MCF 10A (cell line): ENCODE results near the gene GSTT2. TPM values are rescaled to one million over a fixed set of nuclear protein-coding genes. Genes with fewer than 3 reads are reported as not detected.

Source experiments
- BruUV-seq: library from RNA; stranded (reverse); fragments of 400-500 nt; replicated peaks from 2 replicates; lab custom pipeline; 2021; lab: Mats Ljungman, UMichigan
- CTCF ChIA-PET: fragments of 300-600 bp; sonication (Branson Sonifier 250); formaldehyde crosslinking; extraction: SDS; loops from one replicate; lab custom pipeline; 2021; ENCODE audit warnings: antibody characterized with exemption, inconsistent platforms; lab: Yijun Ruan, JAX
- POLR2A ChIA-PET: fragments of 300-600, 350-650 bp; sonication (Branson Sonifier 250); formaldehyde crosslinking; extraction: SDS; loops from one replicate; lab custom pipeline; 2020; ENCODE audit warnings: antibody characterized with exemption, inconsistent platforms; lab: Yijun Ruan, JAX
- DNase-seq: peaks from one replicate; pipeline ENCODE4 v3.0.0-alpha.2; 2018; ENCODE audit not compliant: unreplicated experiment
- H3K27ac Mint-ChIP-seq: one replicate; pipeline ENCODE4 v1.8.0; 2022; ENCODE audit warnings: mild to moderate bottlenecking, low read depth, mixed read lengths; ENCODE audit not compliant: unreplicated experiment
- H3K27me3 Mint-ChIP-seq: one replicate; pipeline ENCODE4 v1.8.0; 2022; ENCODE audit warnings: mixed read lengths; ENCODE audit not compliant: insufficient read depth, unreplicated experiment
- H3K36me3 Mint-ChIP-seq: one replicate; pipeline ENCODE4 v1.8.0; 2022; ENCODE audit warnings: mild to moderate bottlenecking, moderate library complexity, mixed read lengths; ENCODE audit not compliant: insufficient read depth, unreplicated experiment
- H3K4me1 Mint-ChIP-seq: one replicate; pipeline ENCODE4 v1.8.0; 2022; ENCODE audit warnings: mixed read lengths; ENCODE audit not compliant: insufficient read depth, unreplicated experiment
- H3K4me3 Mint-ChIP-seq: one replicate; pipeline ENCODE4 v1.8.0; 2022; ENCODE audit warnings: mild to moderate bottlenecking, moderate library complexity, mixed read lengths; ENCODE audit not compliant: unreplicated experiment
- H3K9me3 Mint-ChIP-seq: one replicate; pipeline ENCODE4 v1.8.0; 2022; ENCODE audit warnings: mixed read lengths; ENCODE audit not compliant: unreplicated experiment
- intact Hi-C: fragments of 100-400 bp; cut with micrococcal nuclease; formaldehyde crosslinking; loops from 2 replicates; pipeline ENCODE4 v1.14.1; 2022
- total RNA-seq: library from RNA; stranded (reverse); gene quantifications from 2 replicates; pipeline ENCODE4 v1.2.3, GENCODE V29; 2022
- TF ChIP-seq, protein P1 (sequence below): fragments of 200-600 bp; IDR thresholded peaks from one replicate; pipeline ENCODE4 v1.8.0; 2022; ENCODE audit warnings: antibody characterized with exemption, mild to moderate bottlenecking; ENCODE audit not compliant: unreplicated experiment

The GSTT2 gene
- total RNA-seq, 1 experiment from 2014 or later = not detected

- POLR2A ChIA-PET = no interaction called here
- Mint-ChIP-seq H3K4me1 (no peaks in the 10 kb centered on the region), H3K4me3 (no peak overlapping the region), H3K27ac (no peak overlapping the region), H3K9me3 (no peaks in the 10 kb centered on the region), H3K36me3 (no peaks in the 10 kb centered on the region), H3K27me3 (no peaks in the 10 kb centered on the region)
- intact Hi-C loops = no loop called here
- TF ChIP-seq, protein P1, sequence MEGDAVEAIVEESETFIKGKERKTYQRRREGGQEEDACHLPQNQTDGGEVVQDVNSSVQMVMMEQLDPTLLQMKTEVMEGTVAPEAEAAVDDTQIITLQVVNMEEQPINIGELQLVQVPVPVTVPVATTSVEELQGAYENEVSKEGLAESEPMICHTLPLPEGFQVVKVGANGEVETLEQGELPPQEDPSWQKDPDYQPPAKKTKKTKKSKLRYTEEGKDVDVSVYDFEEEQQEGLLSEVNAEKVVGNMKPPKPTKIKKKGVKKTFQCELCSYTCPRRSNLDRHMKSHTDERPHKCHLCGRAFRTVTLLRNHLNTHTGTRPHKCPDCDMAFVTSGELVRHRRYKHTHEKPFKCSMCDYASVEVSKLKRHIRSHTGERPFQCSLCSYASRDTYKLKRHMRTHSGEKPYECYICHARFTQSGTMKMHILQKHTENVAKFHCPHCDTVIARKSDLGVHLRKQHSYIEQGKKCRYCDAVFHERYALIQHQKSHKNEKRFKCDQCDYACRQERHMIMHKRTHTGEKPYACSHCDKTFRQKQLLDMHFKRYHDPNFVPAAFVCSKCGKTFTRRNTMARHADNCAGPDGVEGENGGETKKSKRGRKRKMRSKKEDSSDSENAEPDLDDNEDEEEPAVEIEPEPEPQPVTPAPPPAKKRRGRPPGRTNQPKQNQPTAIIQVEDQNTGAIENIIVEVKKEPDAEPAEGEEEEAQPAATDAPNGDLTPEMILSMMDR = no peak
- DNase-seq = peak; percentile 57
- BruUV-seq = no TSS peak
- CTCF ChIA-PET = no interaction called here
Measured at GRCh38 chr22:24002851-24003250, 22.9 kb downstream of the GSTT2 start.

DNA sequence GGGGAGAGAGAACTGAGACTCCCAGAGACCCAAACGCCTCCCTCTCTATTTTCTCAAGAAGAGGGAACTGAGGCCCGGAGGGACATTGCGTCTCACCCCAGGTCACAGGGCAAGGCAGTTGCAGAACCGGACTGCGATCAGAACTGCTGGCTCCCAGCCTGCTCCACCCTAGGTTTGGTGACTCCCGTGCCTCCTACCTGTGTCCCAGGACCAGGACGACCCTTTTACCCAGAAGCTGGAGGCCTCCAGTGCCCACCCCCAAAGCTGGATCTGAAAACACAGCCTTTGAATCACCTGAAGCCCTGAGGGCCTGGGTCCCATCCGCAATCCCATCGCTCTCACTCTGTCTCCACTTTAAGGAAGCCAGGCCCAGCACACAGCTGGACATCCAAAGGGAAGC, 24.0 kb downstream of the GSTT2 start:
- BruUV-seq = no TSS peak
- POLR2A ChIA-PET = interaction anchor here (0.7 to 1.0 kb wide), 3 partner anchors 11 to 264 kb away, joined by 3 read pairs; no protein-coding TSS in a partner anchor
- TF ChIP-seq, protein P1 = no peak
- DNase-seq = no peak
- CTCF ChIA-PET = interaction anchor here (1.0 kb wide), 1 partner anchor 103 kb away, joined by 5 read pairs; no protein-coding TSS in a partner anchor
- Mint-ChIP-seq H3K27me3 (no peaks in the 10 kb centered on the region), H3K36me3 (no peaks in the 10 kb centered on the region), H3K27ac (no peak overlapping the region), H3K4me1 (no peaks in the 10 kb centered on the region), H3K9me3 (no peaks in the 10 kb centered on the region), H3K4me3 (no peak overlapping the region)
- intact Hi-C loops = no loop called here

- Mint-ChIP-seq H3K27me3 (no peaks in the 10 kb centered on the region), H3K4me3 (no peak within 1 kb of the TSS), H3K27ac (no peak within 1 kb of the TSS), H3K4me1 (no peaks in the 10 kb centered on the region), H3K9me3 (no peaks in the 10 kb centered on the region), H3K36me3 (no peaks in the 10 kb centered on the region)
- no peak for DNase-seq
- ChIA-PET CTCF (no interaction called here), POLR2A (no interaction called here)
- TF ChIP-seq, protein P1 = no peak
- intact Hi-C loops = no loop called here
- BruUV-seq = no TSS peak
Measured at GRCh38 chr22:24005201-24005600, 25.3 kb downstream of the GSTT2 start, which contains the start of gene GSTT4. TSS of gene GSTT4 (minus strand) at chr22:24005453. CDS start at chr22:24005356, 97 bp downstream.

DNA sequence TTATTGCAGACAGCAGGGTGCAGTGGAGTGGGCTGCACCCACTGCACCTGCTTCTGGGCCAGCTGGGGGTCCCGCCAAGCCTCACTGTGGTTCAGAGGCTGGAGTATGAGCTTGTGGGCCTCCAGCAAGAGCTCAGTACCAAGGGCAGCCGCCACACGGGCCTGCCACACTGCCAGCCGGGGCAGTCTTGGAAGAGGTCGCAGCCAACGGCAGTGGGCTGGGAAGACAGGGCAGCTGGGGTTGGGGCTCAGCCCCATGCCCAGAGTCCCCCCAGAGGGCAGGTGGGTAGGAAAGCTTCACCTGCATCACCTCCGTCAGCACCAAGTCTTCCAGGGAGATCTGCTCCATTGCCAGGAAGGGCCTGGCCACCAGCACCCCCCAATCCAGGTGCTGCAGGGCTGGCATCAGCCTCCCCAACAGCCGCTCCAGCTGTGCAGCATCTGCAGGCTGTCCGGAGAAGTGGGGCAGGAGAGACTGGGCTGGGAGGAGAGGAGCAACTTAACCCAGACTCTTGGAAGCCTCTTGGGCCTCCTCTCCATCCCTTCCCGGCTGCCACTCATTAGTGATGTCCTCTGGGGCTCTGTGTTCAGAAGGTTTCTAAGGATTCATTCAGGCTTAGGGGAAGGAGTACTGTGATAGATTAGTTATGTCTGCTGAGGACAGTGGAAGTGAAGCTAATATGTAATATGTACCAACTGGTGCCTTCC, 26.4 kb downstream of the GSTT2 start:
- no peaks in the 10 kb centered on the region for H3K4me1 Mint-ChIP-seq
- ChIA-PET CTCF (interaction anchor here (0.6 kb wide), 2 partner anchors 202 to 221 kb away, joined by 3 read pairs; no protein-coding TSS in a partner anchor), POLR2A (no interaction called here)
- no peak for DNase-seq
- no peak overlapping the region for H3K27ac Mint-ChIP-seq
- H3K36me3 Mint-ChIP-seq = peaks cover 6% of the 10 kb centered on the region
- no peaks in the 10 kb centered on the region for H3K9me3 Mint-ChIP-seq
- H3K27me3 Mint-ChIP-seq = no peaks in the 10 kb centered on the region
- TF ChIP-seq, protein P1 = no peak
- intact Hi-C loops = no loop called here
- BruUV-seq = no TSS peak
- H3K4me3 Mint-ChIP-seq = no peak overlapping the region
